Panc1 (cell line): Measurements from ENCODE around the gene FTO. TPM values are rescaled to one million over a fixed set of nuclear protein-coding genes. Genes with fewer than 3 reads are reported as not detected.

Experiments
- ATAC-seq: fragments of 200-7000 bp; cut with Tn5 transposase; 2 replicates; pipeline ENCODE4 v1.9.1; 2020; ENCODE audit warnings: mild to moderate bottlenecking, moderate library complexity
- BruUV-seq: library from RNA; stranded (reverse); fragments of 400-500 nt; replicated peaks from 2 replicates; lab custom pipeline; 2021; lab: Mats Ljungman, UMichigan
- CTCF ChIA-PET: fragments of 300-600 bp; sonication (Branson Sonifier 250); formaldehyde crosslinking; loops from one replicate; lab custom pipeline; 2022; ENCODE audit warnings: antibody characterized with exemption; lab: Charles Lee
- POLR2A ChIA-PET: fragments of 300-600 bp; sonication (Branson Sonifier 250); formaldehyde crosslinking; loops from one replicate; lab custom pipeline; 2022; ENCODE audit warnings: antibody characterized with exemption; lab: Charles Lee
- DNase-seq: peaks from one replicate; pipeline ENCODE4 v3.0.0-alpha.2; 2010; ENCODE audit warnings: low read depth, low spot score
- H3K27ac ChIP-seq: 2 replicates; pipeline ENCODE4 v1.5.1; 2011; ENCODE audit warnings: mild to moderate bottlenecking, low read length, inconsistent platforms
- H3K27me3 ChIP-seq: fragments of 200-500 bp; sonication (Bioruptor generic); 2 replicates; pipeline ENCODE4 v1.6.0; 2014; ENCODE audit warnings: low read length, inconsistent platforms; ENCODE audit not compliant: control insufficient read depth, insufficient read depth
- H3K36me3 ChIP-seq: fragments of 200-500 bp; sonication (Bioruptor generic); 2 replicates; pipeline ENCODE4 v1.5.1; 2014; ENCODE audit warnings: inconsistent platforms, mild to moderate bottlenecking, low read length, moderate library complexity; ENCODE audit not compliant: control insufficient read depth, insufficient read depth
- H3K4me1 ChIP-seq: 2 replicates; pipeline ENCODE4 v1.5.1; 2011; ENCODE audit warnings: inconsistent platforms, mild to moderate bottlenecking, low read length, moderate library complexity; ENCODE audit not compliant: control insufficient read depth, insufficient read depth
- H3K4me3 ChIP-seq, 2 experiments: 2 replicates each; pipeline ENCODE4 v1.5.1; 2011 to 2012; ENCODE audit warnings: low read depth in 2 of 2, low read length in 2 of 2, mild to moderate bottlenecking in 2 of 2, inconsistent platforms in 1 of 2, moderate library complexity in 1 of 2
- H3K9me3 ChIP-seq: fragments of 200-500 bp; sonication (Bioruptor generic); 2 replicates; pipeline ENCODE4 v1.5.1; 2014; ENCODE audit warnings: low read depth, mild to moderate bottlenecking, inconsistent platforms, low read length, moderate library complexity; ENCODE audit not compliant: control insufficient read depth, insufficient read depth
- CTCF ChIP-seq: fragments of 450-650 bp; IDR thresholded peaks from 2 replicates; pipeline ENCODE4 v1.5.1; 2017; ENCODE audit warnings: mild to moderate bottlenecking
- POLR2AphosphoS5 ChIP-seq: IDR thresholded peaks from 2 replicates; pipeline ENCODE4 v1.6.1; 2012; ENCODE audit warnings: mild to moderate bottlenecking, low read depth, low read length, moderate library complexity
- REST ChIP-seq, 2 experiments: IDR thresholded peaks; 2 replicates each; pipeline ENCODE4 v1.6.1; 2011 to 2012; ENCODE audit warnings: low read depth in 2 of 2, control low read depth in 1 of 2, low read length in 1 of 2, mild to moderate bottlenecking in 1 of 2, moderate library complexity in 1 of 2; ENCODE audit not compliant: insufficient read depth in 1 of 2
- SIN3A ChIP-seq: IDR thresholded peaks from 2 replicates; pipeline ENCODE4 v1.6.1; 2012; ENCODE audit warnings: low read depth, mild to moderate bottlenecking, low read length, moderate library complexity, borderline replicate concordance; ENCODE audit not compliant: insufficient read depth
- TCF7L2 ChIP-seq: IDR thresholded peaks from 2 replicates; pipeline ENCODE4 v1.6.1; 2011; ENCODE audit warnings: mild to moderate bottlenecking, low read depth, low read length, inconsistent platforms
- in situ Hi-C: cut with HindIII; loops from 2 replicates; pipeline ENCODE4 v1.10.0; 2016; ENCODE audit warnings: low sequenced_read_pairs, low pct_unique_long_range_greater_than_20kb
- intact Hi-C: fragments of 100-400 bp; cut with micrococcal nuclease; formaldehyde crosslinking; loops from one replicate; pipeline ENCODE4 v1.10.0; 2022; ENCODE audit not compliant: unreplicated experiment
- total RNA-seq: library from RNA; stranded (reverse); gene quantifications from one replicate; pipeline ENCODE4 v1.2.1, GENCODE V29; 2021; ENCODE audit not compliant: unreplicated experiment

The FTO gene
- total RNA-seq, 1 experiment from 2014 or later, result 38.2 TPM

GRCh38 chr16:54075446-54075845 lies 371.5 kb downstream of the FTO start:
- in situ Hi-C loops, result no loop called here
- H3K36me3 ChIP-seq, result no peaks in the 10 kb centered on the region
- ChIA-PET CTCF (no interaction called here), POLR2A (no interaction called here)
- H3K4me1 ChIP-seq, result no peaks in the 10 kb centered on the region; the same call in 1 of the 2 replicates
- ATAC-seq, result no peak
- H3K9me3 ChIP-seq, result no peaks in the 10 kb centered on the region
- no TSS peak for BruUV-seq
- H3K27me3 ChIP-seq, result no peaks in the 10 kb centered on the region
- H3K4me3 ChIP-seq, result no peak overlapping the region
- TF ChIP-seq SIN3A (no peak), CTCF (no peak), REST (IDR thresholded peaks at IDR 0.05; ENCODE audit: insufficient read depth in 1 of 2, low read depth in 2 of 2, low read length in 1 of 2) (no peak), TCF7L2 (no peak), POLR2AphosphoS5 (no peak)
- intact Hi-C loops, result no loop called here
- DNase-seq, result no peak
- H3K27ac ChIP-seq, result no peak overlapping the region

- H3K27ac ChIP-seq, result no peak overlapping the region
- POLR2A ChIA-PET, result no interaction called here
- H3K4me1 ChIP-seq, result peaks cover 3% of the 10 kb centered on the region
- no peaks in the 10 kb centered on the region for H3K36me3 ChIP-seq
- no peak for TF ChIP-seq POLR2AphosphoS5
- H3K4me3 ChIP-seq, result no peak overlapping the region
- no peak for DNase-seq
- BruUV-seq, result no TSS peak
- no peaks in the 10 kb centered on the region for H3K27me3 ChIP-seq
- in situ Hi-C loops, result no loop called here
- intact Hi-C loops, result no loop called here
- no peaks in the 10 kb centered on the region for H3K9me3 ChIP-seq
- CTCF ChIA-PET, result no interaction called here
- no peak for ATAC-seq
Measured at GRCh38 chr16:54076006-54076504, 372.1 kb downstream of the FTO start.

GRCh38 chr16:54077050-54077821 lies 373.3 kb downstream of the FTO start:
- in situ Hi-C loops (no loop called here), intact Hi-C loops (no loop called here)
- H3K27me3 ChIP-seq, result no peaks in the 10 kb centered on the region
- H3K36me3 ChIP-seq, result no peaks in the 10 kb centered on the region
- H3K9me3 ChIP-seq, result no peaks in the 10 kb centered on the region
- ChIA-PET POLR2A (no interaction called here), CTCF (no interaction called here)
- H3K4me3 ChIP-seq, result no peak overlapping the region
- peak; percentile 64 for DNase-seq
- H3K27ac ChIP-seq, result 0 out of 2 replicates have a peak overlapping the region, but pooled peaks have one; percentile 25
- ATAC-seq, result peak; percentile 74; the same call in 1 of the 2 replicates
- BruUV-seq, result no TSS peak
- no peak for TF ChIP-seq POLR2AphosphoS5
- no peak for TF ChIP-seq SIN3A
- TF ChIP-seq REST (IDR thresholded peaks at IDR 0.05; ENCODE audit: insufficient read depth in 1 of 2, low read depth in 2 of 2, low read length in 1 of 2), result no peak
- no peak for TF ChIP-seq TCF7L2
- TF ChIP-seq CTCF, result no peak
- peaks cover 6% of the 10 kb centered on the region for H3K4me1 ChIP-seq
